Measurements from ENCODE around the gene KLF5. TPM values are rescaled to one million over a fixed set of nuclear protein-coding genes. Genes with fewer than 3 reads are reported as not detected.

KLF5 gene
- total RNA-seq, 1 experiment from 2014 or later = 2.2 TPM

DNA sequence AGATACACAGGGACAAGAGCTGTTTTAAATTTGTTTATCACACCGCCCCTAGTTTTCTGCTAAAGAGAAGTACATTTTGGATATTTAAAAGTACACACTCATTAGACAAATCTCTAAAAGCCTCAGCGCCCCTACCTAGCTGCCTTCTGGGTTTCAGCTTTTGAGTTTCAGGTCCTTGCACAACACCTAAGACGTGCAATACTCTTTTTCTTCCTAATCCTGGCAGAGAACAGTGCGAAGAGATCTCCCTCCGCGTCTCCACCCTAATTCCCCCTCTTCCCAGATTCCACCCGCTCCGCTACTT is 421 bp upstream of the KLF5 start:
- peaks cover 61% of the 10 kb centered on the region for H3K27me3 Mint-ChIP-seq (ENCODE audit: low read depth)
- peaks cover 23% of the 10 kb centered on the region for H3K27me3 ChIP-seq (ENCODE audit: insufficient read depth, low read length)
- H4K91ac ChIP-seq (ENCODE audit: insufficient read length, low read depth, low read length) = no peak overlapping the region

More for the DNA sequence above, 421 bp upstream of the KLF5 start:
- H3K4me3 Mint-ChIP-seq = peak overlapping the region; percentile 84 to 93
- H3K56ac ChIP-seq (ENCODE audit: insufficient read length, low read depth, low read length) = no peak overlapping the region
- H2BK12ac ChIP-seq (ENCODE audit: insufficient read length, low read depth, low read length) = no peak overlapping the region
- H2BK120ac ChIP-seq (ENCODE audit: low read depth, low read length, poor library complexity, severe bottlenecking) = no peak overlapping the region
- H2BK15ac ChIP-seq (ENCODE audit: low read depth, low read length) = no peak overlapping the region
- no peaks in the 10 kb centered on the region for H3K9me3 ChIP-seq (ENCODE audit: control insufficient read depth, low read depth, low read length)
- H3K4me1 ChIP-seq (ENCODE audit: insufficient read depth, low read length) = no peaks in the 10 kb centered on the region; the same call in 1 of the 2 replicates
- H3K79me1 ChIP-seq (ENCODE audit: insufficient read depth, low read depth, low read length, poor library complexity, severe bottlenecking) = no peaks in the 10 kb centered on the region
- H3K36me3 Mint-ChIP-seq (ENCODE audit: insufficient read depth in 1 of 3, low read depth in 3 of 3) = peaks cover 0 to 6% (median 2%) of the 10 kb centered on the region in 3 experiments; a peak in 2 of 7 replicates
- H3K18ac ChIP-seq (ENCODE audit: insufficient read length, low read depth, low read length) = no peak overlapping the region
- peak overlapping the region in 1 of 3 experiments; percentile 5; a peak in 1 of 7 replicates for H3K27ac Mint-ChIP-seq
- DNase-seq = no peak
- H4K5ac ChIP-seq (ENCODE audit: insufficient read length, low read depth, low read length) = no peak overlapping the region
- H2AK5ac ChIP-seq (ENCODE audit: insufficient read length, low read length) = no peak overlapping the region
- peak overlapping the region; percentile 37 for H3K9ac ChIP-seq (ENCODE audit: extremely low read depth, insufficient read length, low read length)
- TF ChIP-seq CTCF (conservative IDR thresholded peaks at IDR 0.05) = no peak
- no peak overlapping the region for H4K8ac ChIP-seq (replicated peaks; ENCODE audit: insufficient read length, low read depth, low read length)
- no peak overlapping the region for H3K4ac ChIP-seq (ENCODE audit: low read depth, low read length)
- H3K4me1 Mint-ChIP-seq = peaks cover 49 to 53% of the 10 kb centered on the region in 2 experiments
- H2BK20ac ChIP-seq (ENCODE audit: low read depth, low read length, poor library complexity, severe bottlenecking) = no peak overlapping the region
- H3K4me2 ChIP-seq (ENCODE audit: insufficient read depth, insufficient read length, low read length) = peak overlapping the region; percentile 86
- WGBS (ENCODE audit: extremely low coverage, insufficient read length, low lambda C conversion rate) = no CpG with 5 or more reads among the region's 8 CpGs
- H4K20me1 ChIP-seq (ENCODE audit: control insufficient read depth, insufficient read depth, insufficient read length) = no peaks in the 10 kb centered on the region
- no peak overlapping the region for H3K27ac ChIP-seq (ENCODE audit: insufficient read length, low read depth, low read length)
- H3K9me3 Mint-ChIP-seq = no peaks in the 10 kb centered on the region
- no peak overlapping the region for H2BK5ac ChIP-seq (ENCODE audit: insufficient read length, low read length)
- H3K23me2 ChIP-seq (ENCODE audit: insufficient read length, low read depth, low read length, poor library complexity, severe bottlenecking) = peaks cover 11% of the 10 kb centered on the region
- H3K23ac ChIP-seq (ENCODE audit: insufficient read length, low read depth, low read length) = no peak overlapping the region
- peak overlapping the region; percentile 14 for H2AFZ ChIP-seq (ENCODE audit: low read length)
- no peak overlapping the region for H3T11ph ChIP-seq (ENCODE audit: low read length)
- H3K79me2 ChIP-seq (ENCODE audit: insufficient read depth, low read length) = no peaks in the 10 kb centered on the region
- H3K14ac ChIP-seq (ENCODE audit: insufficient read depth, low read length) = no peak overlapping the region

All from H9 (cell line).